Activated T-helper 17 cell treated with anti-CD3 and anti-CD28 coated beads, Interleukin-2, amount 50 U/mL, for 72 hours (primary cell): Measurements from ENCODE around the gene SETD1A. TPM values are rescaled to one million over a fixed set of nuclear protein-coding genes. Genes with fewer than 3 reads are reported as not detected.

ENCODE experiments used
- ATAC-seq: fragments of 150-1000 bp; cut with Tn5 transposase; replicated peaks from 2 replicates; pipeline ENCODE4 v1.10.0; 2021; ENCODE audit warnings: mild to moderate bottlenecking, moderate library complexity
- H3K27ac Mint-ChIP-seq: one replicate; pipeline ENCODE4 v1.8.0; 2022; ENCODE audit warnings: mixed read lengths
- H3K27me3 Mint-ChIP-seq: one replicate; pipeline ENCODE4 v1.8.0; 2022; ENCODE audit warnings: mixed read lengths
- H3K36me3 Mint-ChIP-seq: one replicate; pipeline ENCODE4 v1.8.0; 2022; ENCODE audit warnings: low read depth, mild to moderate bottlenecking, mixed read lengths
- H3K4me1 Mint-ChIP-seq: one replicate; pipeline ENCODE4 v1.8.0; 2022; ENCODE audit warnings: mixed read lengths
- H3K4me3 Mint-ChIP-seq: one replicate; pipeline ENCODE4 v1.8.0; 2022; ENCODE audit warnings: mild to moderate bottlenecking, mixed read lengths
- H3K9me3 Mint-ChIP-seq: one replicate; pipeline ENCODE4 v1.8.0; 2022; ENCODE audit warnings: mixed read lengths
- total RNA-seq, 2 donors: library from RNA; stranded (reverse); gene quantifications; one replicate each; pipeline ENCODE4 v1.2.3, GENCODE V29; 2022

Gene SETD1A
- total RNA-seq, 2 donors from 2014 or later = 27.5 to 33.7 TPM

GRCh38 chr16:30977502-30977901 is 19.9 kb downstream of the SETD1A start:
- H3K4me1 Mint-ChIP-seq = no peaks in the 10 kb centered on the region
- H3K4me3 Mint-ChIP-seq = no peak overlapping the region
- no peak for ATAC-seq
- H3K9me3 Mint-ChIP-seq = no peaks in the 10 kb centered on the region
- H3K27me3 Mint-ChIP-seq = no peaks in the 10 kb centered on the region
- no peak overlapping the region for H3K27ac Mint-ChIP-seq
- H3K36me3 Mint-ChIP-seq = peaks cover 82% of the 10 kb centered on the region

GRCh38 chr16:30979170-30980022 is 21.8 kb downstream of the SETD1A start:
- H3K9me3 Mint-ChIP-seq = no peaks in the 10 kb centered on the region
- no peak overlapping the region for H3K4me3 Mint-ChIP-seq
- no peak overlapping the region for H3K27ac Mint-ChIP-seq
- H3K27me3 Mint-ChIP-seq = no peaks in the 10 kb centered on the region
- H3K4me1 Mint-ChIP-seq = no peaks in the 10 kb centered on the region
- no peak for ATAC-seq
- peaks cover 82% of the 10 kb centered on the region for H3K36me3 Mint-ChIP-seq

- H3K4me1 Mint-ChIP-seq = no peaks in the 10 kb centered on the region
Measured at GRCh38 chr16:30980023-30980371, 22.4 kb downstream of the SETD1A start.

GRCh38 chr16:30980434-30980833 is 22.9 kb downstream of the SETD1A start:
- H3K4me3 Mint-ChIP-seq = no peak overlapping the region
- no peaks in the 10 kb centered on the region for H3K4me1 Mint-ChIP-seq
- no peak overlapping the region for H3K27ac Mint-ChIP-seq
- H3K36me3 Mint-ChIP-seq = peaks cover 73% of the 10 kb centered on the region
- H3K27me3 Mint-ChIP-seq = no peaks in the 10 kb centered on the region
- no peak for ATAC-seq
- no peaks in the 10 kb centered on the region for H3K9me3 Mint-ChIP-seq

More at GRCh38 chr16:30980023-30980371, 22.4 kb downstream of the SETD1A start:
- Mint-ChIP-seq H3K27me3 (no peaks in the 10 kb centered on the region), H3K27ac (no peak overlapping the region), H3K9me3 (no peaks in the 10 kb centered on the region), H3K36me3 (peaks cover 77% of the 10 kb centered on the region), H3K4me3 (no peak overlapping the region)
- ATAC-seq = no peak

GRCh38 chr16:30980959-30981358 is 23.4 kb downstream of the SETD1A start:
- Mint-ChIP-seq H3K27ac (no peak overlapping the region), H3K4me1 (no peaks in the 10 kb centered on the region), H3K9me3 (no peaks in the 10 kb centered on the region), H3K36me3 (peaks cover 68% of the 10 kb centered on the region), H3K4me3 (no peak overlapping the region), H3K27me3 (no peaks in the 10 kb centered on the region)
- ATAC-seq = no peak

GRCh38 chr16:30982548-30983288 is 25.2 kb downstream of the SETD1A start:
- no peak overlapping the region for H3K27ac Mint-ChIP-seq
- no peaks in the 10 kb centered on the region for H3K9me3 Mint-ChIP-seq
- H3K27me3 Mint-ChIP-seq = no peaks in the 10 kb centered on the region
- no peaks in the 10 kb centered on the region for H3K4me1 Mint-ChIP-seq
- no peak overlapping the region for H3K4me3 Mint-ChIP-seq
- ATAC-seq = no peak
- H3K36me3 Mint-ChIP-seq = peaks cover 51% of the 10 kb centered on the region

GRCh38 chr16:30983289-30983889 is 25.8 kb downstream of the SETD1A start:
- Mint-ChIP-seq H3K9me3 (no peaks in the 10 kb centered on the region), H3K27me3 (no peaks in the 10 kb centered on the region), H3K27ac (no peak overlapping the region), H3K4me1 (no peaks in the 10 kb centered on the region), H3K4me3 (no peak overlapping the region), H3K36me3 (peaks cover 49% of the 10 kb centered on the region)
- ATAC-seq = no peak

GRCh38 chr16:30983898-30984610 is 26.5 kb downstream of the SETD1A start:
- H3K27ac Mint-ChIP-seq = no peak overlapping the region
- H3K9me3 Mint-ChIP-seq = no peaks in the 10 kb centered on the region
- ATAC-seq = no peak
- H3K4me3 Mint-ChIP-seq = no peak overlapping the region
- H3K27me3 Mint-ChIP-seq = no peaks in the 10 kb centered on the region
- no peaks in the 10 kb centered on the region for H3K4me1 Mint-ChIP-seq
- H3K36me3 Mint-ChIP-seq = peaks cover 42% of the 10 kb centered on the region

GRCh38 chr16:30984669-30985400 is 27.3 kb downstream of the SETD1A start, which contains the start of gene HSD3B7:
TSS of gene HSD3B7 (plus strand) at chr16:30985207. CDS start at chr16:30985659, 452 bp downstream.
- Mint-ChIP-seq H3K9me3 (no peaks in the 10 kb centered on the region), H3K27me3 (no peaks in the 10 kb centered on the region), H3K27ac (no peak within 1 kb of the TSS), H3K4me3 (peak within 1 kb of the TSS; percentile 32), H3K36me3 (peaks cover 42% of the 10 kb centered on the region), H3K4me1 (no peaks in the 10 kb centered on the region)
- ATAC-seq = peak; percentile 94

GRCh38 chr16:30985401-30986128 is 28.0 kb downstream of the SETD1A start:
- no peaks in the 10 kb centered on the region for H3K4me1 Mint-ChIP-seq
- H3K27me3 Mint-ChIP-seq = no peaks in the 10 kb centered on the region
- H3K36me3 Mint-ChIP-seq = peaks cover 36% of the 10 kb centered on the region
- peak overlapping the region; percentile 32 for H3K4me3 Mint-ChIP-seq
- H3K9me3 Mint-ChIP-seq = no peaks in the 10 kb centered on the region
- ATAC-seq = peak; percentile 30
- no peak overlapping the region for H3K27ac Mint-ChIP-seq

- no peak for ATAC-seq
- Mint-ChIP-seq H3K9me3 (no peaks in the 10 kb centered on the region), H3K36me3 (peaks cover 32% of the 10 kb centered on the region), H3K27ac (no peak overlapping the region), H3K27me3 (no peaks in the 10 kb centered on the region), H3K4me1 (no peaks in the 10 kb centered on the region), H3K4me3 (no peak overlapping the region)
Measured at GRCh38 chr16:30986129-30986991, 28.8 kb downstream of the SETD1A start.

- no peak for ATAC-seq
- Mint-ChIP-seq H3K27me3 (no peaks in the 10 kb centered on the region), H3K4me3 (no peak overlapping the region), H3K27ac (no peak overlapping the region), H3K4me1 (no peaks in the 10 kb centered on the region), H3K36me3 (peaks cover 19% of the 10 kb centered on the region), H3K9me3 (no peaks in the 10 kb centered on the region)
Measured at GRCh38 chr16:30987581-30988190, 30.1 kb downstream of the SETD1A start.
